NCI-H2081 (cell line): ENCODE data around the gene MATN1.

Source experiments
- DNase-seq, 2 experiments: peaks; one replicate each; lab custom pipeline; 2025; lab: John Stamatoyannopoulos, UW

MATN1 gene

GRCh38 chr1:30661311-30661710, 62.1 kb downstream of the MATN1 start:
- DNase-seq, result no peak
